HG03108 (cell line): Measurements from ENCODE around the gene HARS2.
"Not testable (repeated sequence)": the region's sequence is repeated elsewhere in the genome, so short reads cannot be mapped to it uniquely, and the experiment has no call there.

ENCODE experiments used
- ATAC-seq: cut with Tn5 transposase; IDR thresholded peaks from one replicate; pipeline ENCODE4 v1.9.1; 2021; ENCODE audit warnings: moderate library complexity; ENCODE audit not compliant: unreplicated experiment

HARS2 gene

GRCh38 chr5:140700177-140701144 lies 9.2 kb downstream of the HARS2 start, which contains the start of gene ZMAT2:
ZMAT2 (plus strand) TSS chr5:140700447; CDS start chr5:140700461, 14 bp downstream.
- peak; percentile 94 for ATAC-seq

DNA sequence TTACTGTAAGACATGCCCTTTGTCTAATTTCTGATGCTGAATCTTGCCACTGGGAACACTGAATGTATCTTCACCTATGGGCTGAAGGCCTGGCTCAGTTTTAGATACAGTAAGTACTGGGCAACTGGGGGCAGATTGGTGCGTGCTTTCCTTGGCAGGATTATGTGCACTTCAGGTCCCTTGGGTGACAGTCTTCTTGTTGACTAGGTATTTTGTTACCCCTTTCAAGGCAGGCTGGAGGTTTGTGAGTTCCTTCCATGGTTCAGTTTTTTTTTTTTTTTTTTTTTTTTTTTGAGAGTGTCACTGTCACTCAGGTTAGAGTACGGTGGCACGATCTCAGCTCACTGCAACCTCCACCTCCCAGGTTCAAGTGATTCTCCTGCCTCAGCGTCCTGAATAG lies 16.6 kb downstream of the HARS2 start:
- ATAC-seq, result no peak

GRCh38 chr5:140708787-140709186 lies 17.5 kb downstream of the HARS2 start:
- ATAC-seq, result not testable (repeated sequence)

GRCh38 chr5:140710899-140711552 lies 19.8 kb downstream of the HARS2 start:
- peak; percentile 89 for ATAC-seq

- ATAC-seq, result no peak
Measured at GRCh38 chr5:140711794-140712193, 20.5 kb downstream of the HARS2 start.

DNA sequence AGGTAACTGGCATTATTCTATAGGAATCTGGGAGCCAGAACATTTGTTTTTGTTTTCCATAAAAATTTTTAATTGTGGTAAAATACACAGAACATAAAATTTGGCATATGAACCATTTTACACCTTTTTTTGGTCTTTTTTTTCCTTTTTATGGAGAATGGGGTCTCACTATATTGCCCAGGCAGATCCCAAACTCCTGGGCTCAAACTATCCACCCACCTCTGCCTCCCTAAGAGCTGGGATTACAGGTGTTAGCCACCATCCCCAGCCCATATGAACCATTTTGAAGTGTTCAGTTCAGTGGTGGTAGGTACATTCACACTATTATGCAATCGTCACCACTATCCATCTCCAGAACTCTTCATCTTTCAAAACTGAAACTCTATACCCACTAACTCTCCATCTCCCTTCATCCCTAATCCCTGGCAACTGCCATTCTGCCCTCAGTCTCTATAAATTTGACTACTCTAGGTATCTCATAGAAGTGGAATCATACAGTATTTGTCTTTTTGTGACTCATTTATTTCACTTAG lies 22.4 kb downstream of the HARS2 start:
- ATAC-seq, result no peak

DNA sequence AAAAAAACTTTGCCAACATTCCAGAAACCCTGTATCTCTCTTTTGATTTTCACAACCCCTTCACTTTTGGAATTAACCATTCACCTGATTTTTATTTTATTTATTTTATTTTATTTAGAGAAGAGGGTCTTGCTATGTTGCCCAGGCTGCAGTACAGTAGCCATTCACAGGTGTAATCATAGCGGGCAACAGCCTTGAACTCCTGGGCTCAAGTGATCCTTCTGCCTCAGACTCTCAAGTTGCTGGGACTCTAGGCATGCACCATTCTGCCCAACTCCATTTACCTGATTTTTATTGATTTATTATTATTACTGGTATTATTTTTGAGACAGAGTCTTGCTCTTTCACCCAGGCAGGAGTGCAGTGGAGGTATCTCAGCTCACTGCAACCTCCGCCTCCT lies 25.0 kb downstream of the HARS2 start:
- ATAC-seq, result not testable (repeated sequence)

GRCh38 chr5:140718266-140718592 lies 27.0 kb downstream of the HARS2 start:
- ATAC-seq, result no peak

GRCh38 chr5:140720738-140721137 lies 29.5 kb downstream of the HARS2 start:
- not testable (repeated sequence) for ATAC-seq

DNA sequence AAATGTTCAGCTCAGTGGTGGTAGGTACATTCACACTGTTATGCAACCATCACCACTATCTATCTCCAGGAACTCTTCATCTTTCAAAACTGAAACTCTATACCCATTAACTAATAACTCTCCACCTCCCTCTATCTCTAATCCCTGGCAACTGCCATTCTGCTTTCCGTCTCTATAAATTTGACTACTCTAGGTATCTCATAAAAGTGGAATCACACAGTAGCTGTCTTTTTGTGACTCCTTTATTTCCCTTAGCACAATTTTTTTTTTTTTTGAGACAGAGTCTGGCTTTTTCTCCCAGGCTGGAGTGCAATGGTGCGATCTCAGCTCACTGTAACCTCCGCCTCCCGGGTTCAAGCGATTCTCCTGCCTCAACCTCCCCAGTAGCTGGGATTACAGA lies 30.1 kb downstream of the HARS2 start:
- not testable (repeated sequence) for ATAC-seq

- peak; percentile 91 for ATAC-seq
Measured at GRCh38 chr5:140725799-140726471, 34.7 kb downstream of the HARS2 start.

DNA sequence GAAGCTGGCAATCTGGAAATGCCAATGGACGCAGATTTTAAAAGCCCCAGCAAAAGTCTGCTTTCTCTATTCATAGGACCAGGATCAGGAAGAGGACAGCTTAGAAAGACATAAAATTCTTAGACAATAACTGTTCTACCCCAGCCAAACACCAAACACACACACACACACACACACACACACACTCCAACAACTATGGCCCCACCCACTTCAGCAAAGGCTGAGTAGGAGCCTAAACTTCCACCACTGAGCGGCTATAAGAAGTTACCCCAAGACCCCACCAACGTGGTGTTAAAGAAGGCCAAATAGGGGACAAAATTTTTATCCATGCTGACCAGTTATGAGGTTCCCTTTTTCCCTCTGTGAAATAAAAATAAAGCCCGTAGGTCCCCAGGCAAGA lies 41.8 kb downstream of the HARS2 start:
- ATAC-seq, result no peak

DNA sequence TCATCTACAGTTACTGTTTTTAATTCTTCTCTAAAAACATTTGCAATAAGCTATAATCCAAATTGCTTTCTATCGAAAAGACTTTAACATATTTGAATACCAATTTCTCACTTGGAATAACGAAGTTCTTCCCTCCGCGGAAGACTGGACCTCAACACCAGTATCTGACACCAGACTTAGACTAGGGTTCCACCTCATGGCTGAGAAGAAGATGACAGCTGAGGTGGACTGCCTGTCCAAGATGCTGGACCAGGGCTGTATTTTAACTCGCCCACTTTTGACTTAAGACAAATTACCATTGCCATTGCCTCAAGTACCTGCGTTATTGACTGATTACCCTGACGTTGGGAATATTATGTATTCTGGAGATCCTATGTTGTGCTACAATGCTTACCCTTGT lies 43.1 kb downstream of the HARS2 start:
- ATAC-seq, result no peak

- no peak for ATAC-seq
Measured at GRCh38 chr5:140737486-140737885, 46.2 kb downstream of the HARS2 start.

DNA sequence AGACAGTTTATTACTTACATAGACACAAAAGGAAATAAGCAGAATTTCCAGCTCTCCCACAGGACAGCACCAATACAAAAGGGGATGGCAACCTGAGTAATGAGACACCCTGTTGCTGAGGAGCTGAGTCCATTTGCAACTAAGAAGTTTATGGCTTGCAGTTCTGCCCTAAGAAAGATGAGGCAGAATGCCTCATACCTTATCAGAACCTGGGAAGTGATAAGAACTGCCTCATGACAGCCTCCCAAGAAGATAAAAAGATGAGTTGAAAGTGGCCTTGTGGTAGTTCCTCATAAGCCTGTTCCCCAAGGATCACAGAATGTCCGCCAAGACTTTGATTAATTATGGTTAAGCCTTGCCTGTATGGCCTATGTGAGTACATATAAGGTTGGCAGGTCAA lies 50.7 kb downstream of the HARS2 start:
- no peak for ATAC-seq
